Activated CD4-positive, alpha-beta T cell treated with anti-CD3 and anti-CD28 coated beads, Interleukin-10, Interleukin-2, amounts not matched to agents 100 ng/mL and 50 ng/mL, durations not matched to agents 16 hours and 8 hours (primary cell): ENCODE data around the gene URGCP.

Source experiments
- DNase-seq: peaks from one replicate; pipeline ENCODE4 v3.0.0-alpha.2; 2020

Gene URGCP, protein sequence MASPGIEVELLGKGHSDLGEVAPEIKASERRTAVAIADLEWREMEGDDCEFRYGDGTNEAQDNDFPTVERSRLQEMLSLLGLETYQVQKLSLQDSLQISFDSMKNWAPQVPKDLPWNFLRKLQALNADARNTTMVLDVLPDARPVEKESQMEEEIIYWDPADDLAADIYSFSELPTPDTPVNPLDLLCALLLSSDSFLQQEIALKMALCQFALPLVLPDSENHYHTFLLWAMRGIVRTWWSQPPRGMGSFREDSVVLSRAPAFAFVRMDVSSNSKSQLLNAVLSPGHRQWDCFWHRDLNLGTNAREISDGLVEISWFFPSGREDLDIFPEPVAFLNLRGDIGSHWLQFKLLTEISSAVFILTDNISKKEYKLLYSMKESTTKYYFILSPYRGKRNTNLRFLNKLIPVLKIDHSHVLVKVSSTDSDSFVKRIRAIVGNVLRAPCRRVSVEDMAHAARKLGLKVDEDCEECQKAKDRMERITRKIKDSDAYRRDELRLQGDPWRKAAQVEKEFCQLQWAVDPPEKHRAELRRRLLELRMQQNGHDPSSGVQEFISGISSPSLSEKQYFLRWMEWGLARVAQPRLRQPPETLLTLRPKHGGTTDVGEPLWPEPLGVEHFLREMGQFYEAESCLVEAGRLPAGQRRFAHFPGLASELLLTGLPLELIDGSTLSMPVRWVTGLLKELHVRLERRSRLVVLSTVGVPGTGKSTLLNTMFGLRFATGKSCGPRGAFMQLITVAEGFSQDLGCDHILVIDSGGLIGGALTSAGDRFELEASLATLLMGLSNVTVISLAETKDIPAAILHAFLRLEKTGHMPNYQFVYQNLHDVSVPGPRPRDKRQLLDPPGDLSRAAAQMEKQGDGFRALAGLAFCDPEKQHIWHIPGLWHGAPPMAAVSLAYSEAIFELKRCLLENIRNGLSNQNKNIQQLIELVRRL

DNA sequence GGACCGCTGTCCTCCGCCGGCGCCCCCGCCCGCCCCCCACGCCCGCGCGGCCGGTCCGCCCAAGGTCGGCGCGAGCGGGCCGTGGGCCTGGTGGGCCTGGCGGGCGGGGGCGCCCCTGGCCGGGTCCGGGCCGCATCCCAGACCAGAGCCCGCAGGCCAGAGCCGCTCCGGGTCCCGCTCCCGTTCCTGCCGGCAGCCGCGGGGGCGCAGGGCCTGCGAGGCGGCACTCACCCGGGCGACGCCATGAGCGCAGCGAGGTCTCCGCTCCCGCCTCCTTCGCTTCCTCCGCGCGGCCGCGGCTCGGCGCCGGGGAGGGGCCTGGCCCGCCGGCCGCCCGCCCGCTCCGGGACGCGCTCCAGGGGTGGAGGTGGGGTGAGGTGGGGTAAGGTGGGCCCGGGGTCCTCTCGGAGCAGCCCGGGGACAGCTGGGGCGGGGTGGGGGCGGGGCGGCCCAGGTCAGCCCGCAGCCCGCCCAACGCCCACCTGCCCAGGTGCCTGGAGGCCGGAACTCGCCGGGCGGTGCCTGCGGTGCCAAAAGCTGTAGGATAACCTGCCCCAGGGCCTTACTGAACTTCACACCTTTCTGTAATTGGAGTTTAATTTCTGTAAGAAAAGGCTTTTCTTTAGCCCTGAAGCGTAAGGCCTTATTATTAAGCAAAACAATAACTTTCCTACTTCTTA is at the start of gene URGCP:
Gene URGCP, minus strand, starts transcription at position 266 of the 680 bp plus-strand sequence. Its CDS starts 21 bp downstream, at position 245.
- peak; percentile 66 for DNase-seq

DNA sequence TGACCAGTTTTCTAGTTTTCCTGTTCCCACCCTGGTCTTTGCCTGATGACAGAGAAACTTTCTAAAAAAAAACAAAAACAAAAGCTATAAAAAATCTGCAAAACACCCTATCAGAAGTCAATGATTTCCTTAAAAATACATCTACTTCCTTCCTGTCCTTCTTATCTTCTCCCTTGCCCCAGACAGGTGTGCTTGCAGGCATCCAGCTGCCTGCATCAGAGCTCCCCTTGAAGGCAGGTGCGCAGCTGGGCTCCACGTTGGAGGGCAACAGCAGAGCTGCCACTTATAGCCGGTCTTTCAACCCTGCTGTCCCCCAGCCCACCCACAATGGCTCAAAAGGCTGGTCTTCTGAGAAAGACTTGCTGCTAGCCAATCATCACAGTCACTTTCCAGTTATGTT is 49.6 kb upstream of the URGCP start:
- no peak for DNase-seq

DNA sequence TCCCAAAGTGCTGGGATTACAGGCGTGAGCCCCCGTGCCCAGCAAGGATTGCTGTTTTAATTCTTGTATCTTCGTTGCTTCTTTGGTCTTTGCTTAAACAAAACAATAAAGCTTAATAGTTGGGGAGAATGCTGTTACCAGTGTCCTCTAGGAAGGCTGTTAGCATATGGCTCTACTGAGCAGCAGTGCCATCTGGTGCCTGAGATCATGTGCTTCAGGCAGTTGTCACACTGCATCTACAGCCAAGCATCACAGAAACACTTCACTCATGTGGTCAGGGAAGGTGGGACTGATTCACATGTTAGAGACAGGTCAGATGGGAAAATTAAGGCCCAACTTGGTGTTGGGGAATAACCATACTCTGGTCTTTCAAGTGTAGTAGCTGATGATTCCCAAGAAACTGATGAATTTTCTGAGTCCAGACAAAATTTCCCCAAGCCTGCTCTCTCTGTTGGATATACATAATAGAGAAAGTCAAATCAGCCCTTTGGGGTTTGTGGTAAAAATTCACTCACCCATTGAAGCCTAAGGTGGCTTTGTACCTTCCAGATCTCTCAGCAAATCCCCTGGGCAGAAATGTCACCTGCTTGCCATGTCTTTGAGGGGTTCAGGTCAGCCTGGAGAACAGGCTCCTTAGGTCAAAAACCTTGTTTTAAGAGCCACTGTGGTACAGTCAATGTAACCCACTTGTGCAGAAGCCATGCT is 48.3 kb upstream of the URGCP start:
- DNase-seq = peak; percentile 22

DNA sequence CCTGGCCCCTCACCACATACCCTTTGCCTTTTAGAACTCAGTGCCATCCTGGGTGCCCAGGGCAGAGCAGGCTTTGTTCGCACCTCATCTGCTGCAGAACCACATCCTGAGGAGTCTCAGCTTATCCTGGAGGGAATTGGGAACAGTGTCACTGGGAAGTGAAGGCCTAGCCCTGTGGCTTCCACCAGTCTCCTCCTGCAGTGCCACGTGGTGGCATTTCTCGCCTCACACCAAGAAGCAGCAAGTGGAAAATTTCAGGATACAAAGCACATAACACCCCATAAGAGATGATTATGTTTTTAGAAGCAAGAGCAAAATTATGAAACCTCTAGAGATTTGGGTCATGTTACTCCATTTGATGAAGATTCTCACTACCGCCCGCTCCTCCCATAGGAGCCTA is 46.7 kb upstream of the URGCP start:
- no peak for DNase-seq

DNA sequence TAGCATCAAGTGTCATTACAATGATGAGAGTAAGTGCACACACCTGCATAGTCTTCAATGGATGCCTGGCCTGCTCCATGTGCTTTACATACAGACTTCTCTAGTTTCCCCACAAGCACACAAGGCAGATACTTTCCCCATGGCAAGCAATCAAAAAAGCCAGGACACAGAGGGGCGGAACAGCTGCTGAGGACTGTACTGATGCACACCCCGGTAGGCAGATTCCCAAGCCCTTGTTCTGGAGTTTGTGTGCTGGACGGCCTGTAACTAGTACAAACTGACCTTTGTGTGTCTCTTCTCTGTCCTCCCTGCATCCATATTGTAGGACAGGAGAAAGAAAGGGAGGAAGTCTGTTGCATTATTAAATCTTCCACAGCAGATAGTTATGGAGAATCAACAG is 45.6 kb upstream of the URGCP start:
- DNase-seq = no peak

DNA sequence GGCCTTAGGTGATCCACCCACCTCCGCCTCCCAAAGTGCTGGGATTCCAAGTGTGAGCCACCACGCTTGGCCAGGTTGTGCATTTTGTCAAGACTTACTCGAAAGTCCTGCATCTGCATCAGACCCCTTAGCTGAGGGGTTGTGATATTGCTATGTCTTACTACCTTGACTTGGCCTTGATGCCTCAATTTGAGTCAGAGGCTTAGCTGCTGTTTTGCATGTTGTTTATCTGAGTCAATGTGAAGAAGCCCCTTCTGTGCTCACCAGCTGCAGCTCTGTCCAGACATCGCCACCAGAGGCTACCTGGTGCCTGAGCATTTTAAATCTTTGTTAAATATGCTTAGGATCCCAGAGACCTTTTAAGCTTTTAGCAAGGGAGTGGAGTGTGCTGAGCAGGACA is 37.9 kb upstream of the URGCP start:
- DNase-seq = no peak

DNA sequence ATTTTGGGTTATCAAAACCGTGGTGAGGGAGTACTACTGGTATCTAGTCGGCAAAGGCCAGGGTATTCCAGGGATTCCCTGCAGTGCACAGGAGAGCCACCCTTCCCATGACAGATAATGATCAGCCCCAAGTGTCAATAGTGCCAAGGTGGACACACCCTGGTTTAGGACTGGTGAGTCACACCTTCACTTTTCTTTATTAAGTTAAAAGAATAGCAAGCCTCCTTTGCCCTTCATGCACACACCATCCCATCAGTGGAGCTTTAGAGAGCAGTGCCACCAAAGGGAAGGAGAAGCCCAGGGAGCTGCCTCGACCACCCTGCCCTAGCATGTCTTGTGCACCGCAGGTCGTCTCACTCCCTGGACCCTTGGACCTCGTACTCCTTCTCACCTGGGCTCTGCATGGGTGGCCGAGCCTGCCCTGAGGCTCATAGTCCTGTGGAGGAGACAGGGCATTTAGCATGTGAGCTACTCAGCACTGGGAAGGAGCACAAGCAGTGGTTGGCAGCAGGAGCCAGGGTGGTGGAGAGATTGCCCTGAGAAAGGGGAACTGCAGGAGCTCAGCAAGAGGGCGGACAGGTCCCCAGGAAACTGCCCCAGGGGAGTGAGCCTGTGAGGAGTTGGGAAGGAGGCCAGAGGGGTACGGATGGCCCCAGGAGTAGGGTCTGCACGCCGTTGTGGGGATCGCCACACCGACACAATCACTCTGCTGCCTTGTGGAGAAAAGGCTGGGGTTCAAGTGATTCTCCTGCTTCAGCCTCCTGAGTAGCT is 37.2 kb upstream of the URGCP start:
- DNase-seq = no peak

DNA sequence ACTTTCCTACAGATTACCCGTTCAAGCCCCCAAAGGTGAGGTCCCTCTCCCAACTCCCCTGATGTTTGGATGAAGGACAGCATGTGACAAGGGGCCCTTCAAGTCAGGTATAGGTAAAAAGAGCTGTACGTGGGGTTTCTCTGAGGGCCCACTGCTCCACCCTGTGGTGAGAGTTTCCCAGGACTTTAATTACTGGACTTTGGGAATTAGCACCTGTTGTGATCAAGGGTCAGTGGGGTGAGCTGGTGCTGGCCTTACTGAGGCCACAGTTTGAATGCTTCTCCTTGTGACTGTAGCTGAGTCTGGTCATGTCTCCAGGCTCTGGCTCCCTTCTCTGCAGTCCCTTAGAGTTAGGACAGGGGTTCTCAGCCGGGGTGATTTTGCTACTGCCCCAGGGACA is 36.6 kb upstream of the URGCP start:
- no peak for DNase-seq

DNA sequence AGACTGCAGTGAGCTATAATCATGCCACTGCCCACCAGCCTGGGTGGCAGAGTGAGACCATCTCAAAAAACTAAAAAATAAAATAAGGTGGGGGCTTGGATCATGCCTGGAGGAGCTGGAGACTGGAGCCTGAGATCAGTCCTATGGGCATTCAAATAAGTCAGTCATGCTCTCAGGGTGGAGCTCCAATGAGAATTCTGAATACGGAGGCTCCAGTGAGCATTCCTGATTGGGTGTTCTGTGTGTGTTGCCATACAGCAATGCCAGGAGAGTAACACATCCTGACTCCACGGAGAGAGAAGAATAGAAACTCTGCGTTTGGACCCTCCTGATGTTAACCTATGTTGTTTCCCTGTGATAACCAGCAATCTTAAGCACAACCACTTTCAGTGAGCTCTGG is 35.9 kb upstream of the URGCP start:
- no peak for DNase-seq

DNA sequence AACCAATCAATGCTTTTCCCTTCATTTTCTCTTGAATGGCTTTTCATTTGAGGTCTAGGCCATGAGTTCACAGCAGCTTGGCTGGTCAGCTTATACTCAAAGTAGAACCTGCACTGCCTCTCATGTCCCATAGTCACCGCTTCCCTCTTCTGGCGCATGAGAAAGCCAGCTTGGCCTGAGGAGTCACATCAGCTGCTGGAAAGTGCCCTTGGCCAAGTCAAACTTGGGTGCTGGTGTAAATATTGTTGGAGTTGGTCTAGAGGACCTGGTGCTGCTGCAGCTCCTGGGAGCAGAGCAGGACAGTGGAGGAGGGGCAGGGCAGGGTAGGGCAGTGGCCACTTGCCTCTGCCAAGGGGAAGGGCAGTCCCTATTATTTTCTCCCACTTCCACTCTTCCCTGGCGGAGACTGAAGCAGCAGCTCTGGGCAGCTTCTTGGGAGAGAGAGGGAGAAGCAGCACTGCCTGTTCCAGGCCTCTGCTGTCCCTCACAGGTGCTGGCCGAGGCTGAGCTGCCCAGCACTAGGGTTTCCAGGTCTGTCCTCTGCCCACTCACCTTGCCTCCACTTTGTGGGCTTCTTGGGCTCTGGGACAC is 32.6 kb upstream of the URGCP start:
- DNase-seq = no peak

DNA sequence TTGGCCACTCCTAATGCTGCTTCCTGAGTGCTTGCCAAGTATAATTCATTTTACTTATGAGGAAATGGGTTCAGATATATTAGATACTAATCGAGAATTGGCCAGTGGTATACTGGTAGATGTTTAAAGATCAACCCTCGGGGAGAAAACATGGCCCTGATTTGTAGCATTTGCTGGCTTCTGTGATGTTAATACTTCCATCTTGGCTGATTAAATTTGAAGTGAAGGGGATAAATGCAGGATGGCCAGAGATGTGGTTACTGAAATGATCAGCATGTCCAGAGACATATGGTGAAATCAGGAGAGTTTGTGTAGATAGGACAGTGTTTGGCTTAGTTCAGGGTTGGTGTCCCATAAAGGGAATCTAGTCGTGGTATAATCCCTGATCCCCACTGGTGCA is 31.0 kb upstream of the URGCP start:
- DNase-seq = no peak

DNA sequence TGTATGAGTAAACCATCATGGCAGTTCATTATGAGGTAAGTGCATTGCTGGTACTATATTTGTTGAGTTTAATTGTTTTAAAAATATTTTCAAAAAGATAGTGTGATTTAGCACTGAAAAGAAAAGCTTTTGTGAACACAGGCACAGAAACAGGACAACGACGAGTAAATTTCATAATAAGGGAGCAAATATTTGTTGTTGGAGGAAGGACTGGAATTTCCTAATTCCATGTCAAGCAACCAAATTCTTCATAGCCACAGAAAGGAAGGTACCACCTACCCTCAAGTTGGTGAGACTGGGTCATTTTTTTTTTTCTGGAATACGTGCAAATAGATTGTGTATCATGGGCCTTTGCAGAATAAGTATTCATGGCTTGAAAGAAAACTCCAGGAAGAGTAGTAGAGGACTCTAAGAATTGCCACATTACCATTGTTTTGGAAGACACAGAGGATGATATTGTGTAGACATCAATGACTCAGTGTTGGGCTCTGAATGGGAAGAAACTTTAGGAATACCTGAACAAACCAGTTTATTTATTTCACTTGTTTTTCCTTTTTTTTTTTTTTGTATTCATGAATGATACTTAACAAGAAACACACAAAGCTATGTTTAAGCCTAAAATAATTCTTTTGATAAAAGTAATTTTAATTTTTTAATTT is 27.6 kb upstream of the URGCP start:
- no peak for DNase-seq

DNA sequence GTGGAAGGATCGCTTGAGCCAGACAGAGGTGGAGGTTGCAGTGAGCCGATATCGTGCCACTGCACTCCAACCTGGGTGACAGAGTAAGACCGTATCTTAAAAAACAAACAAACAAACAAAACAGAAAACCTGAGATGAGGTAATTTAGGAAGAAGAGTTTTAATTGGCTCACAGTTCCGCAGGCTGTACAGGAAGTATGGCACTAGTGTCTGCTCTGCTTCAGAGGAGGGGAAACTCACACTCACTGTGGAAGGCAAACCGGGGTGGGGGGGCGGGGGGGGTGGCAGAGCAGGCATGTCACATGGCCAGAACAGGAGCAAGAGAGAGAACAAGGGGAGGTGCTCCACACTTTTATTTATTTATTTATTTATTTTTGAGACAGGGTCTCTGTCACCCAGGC is 24.9 kb upstream of the URGCP start:
- DNase-seq = no peak

DNA sequence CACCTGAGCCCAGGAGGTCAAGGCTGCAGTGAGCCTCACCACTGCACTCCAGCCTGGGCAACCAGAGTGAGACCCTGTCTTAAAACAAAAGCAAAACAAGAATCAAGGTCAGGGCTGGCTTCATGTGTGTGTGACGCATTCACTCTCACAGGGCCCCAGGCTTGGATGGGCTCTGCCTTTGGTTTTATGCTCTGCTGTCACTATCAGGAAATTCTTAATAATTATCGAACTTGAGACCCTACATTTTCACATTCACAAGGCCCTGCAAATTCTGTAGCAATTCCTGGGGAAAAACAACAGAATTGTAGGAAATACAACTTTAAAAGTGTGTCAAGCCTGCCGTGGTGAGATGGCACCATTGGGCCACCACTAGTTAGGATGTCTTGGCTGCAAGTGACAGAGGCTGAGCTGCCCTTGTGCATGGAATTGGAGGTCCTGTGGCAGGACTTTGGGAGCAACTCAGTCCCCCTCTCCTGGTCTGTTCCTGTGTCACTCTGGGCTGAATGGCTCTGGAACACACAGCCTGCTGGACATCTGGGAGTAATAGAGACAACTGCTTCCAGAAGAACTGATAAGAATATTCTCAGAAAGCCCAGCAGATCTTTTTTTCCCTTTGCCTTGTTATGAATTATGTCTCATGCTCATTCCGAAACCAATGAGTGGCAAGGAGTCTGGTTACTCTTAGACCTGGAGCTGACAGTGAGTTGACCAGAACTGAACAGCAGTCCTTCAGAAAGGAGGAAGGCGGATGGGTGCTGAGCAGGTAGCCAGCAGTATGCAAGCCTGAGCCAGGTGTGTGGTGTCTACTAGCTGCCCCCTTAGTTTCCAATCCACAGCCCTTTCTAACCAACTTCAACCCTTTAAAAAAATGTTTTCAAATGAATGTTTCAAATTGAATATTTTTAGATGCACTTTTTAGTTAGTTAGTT is 23.4 kb upstream of the URGCP start:
- no peak for DNase-seq

DNA sequence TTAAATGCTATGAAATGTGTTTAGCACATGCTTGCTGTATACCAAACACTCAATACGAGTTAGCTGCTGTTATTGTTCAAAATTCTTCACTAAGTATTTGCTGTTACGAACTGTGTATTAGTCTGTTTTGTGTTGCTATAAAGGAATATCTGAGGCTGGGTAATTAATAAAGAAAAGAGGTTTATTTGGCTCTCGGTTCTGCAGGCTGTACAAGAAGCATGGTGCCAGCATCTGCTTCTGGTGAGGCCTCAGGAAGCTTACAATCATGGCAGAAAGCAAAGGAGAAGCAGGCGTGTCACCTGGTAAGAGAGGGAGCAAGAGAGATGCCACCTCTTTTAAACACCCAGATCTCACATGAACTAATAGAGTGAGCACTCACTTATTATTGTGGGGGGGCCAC is 21.4 kb upstream of the URGCP start:
- DNase-seq = no peak

DNA sequence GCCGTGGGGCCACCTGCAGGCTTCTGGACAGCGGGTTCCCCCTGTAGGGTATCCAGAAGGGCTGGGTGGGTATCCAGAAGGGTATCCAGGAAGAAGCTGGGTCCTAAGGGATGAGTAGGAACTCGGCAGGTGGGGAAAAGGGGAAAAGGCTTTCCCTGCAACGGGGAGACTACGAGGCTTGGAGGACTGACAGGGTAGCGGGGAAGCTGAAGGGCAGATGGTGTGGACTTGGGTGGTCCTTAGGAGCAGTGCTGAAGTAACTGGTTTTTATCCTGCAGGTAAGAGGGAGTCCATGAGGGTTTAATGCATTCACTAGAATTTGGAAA is 20.4 kb upstream of the URGCP start:
- DNase-seq = no peak

DNA sequence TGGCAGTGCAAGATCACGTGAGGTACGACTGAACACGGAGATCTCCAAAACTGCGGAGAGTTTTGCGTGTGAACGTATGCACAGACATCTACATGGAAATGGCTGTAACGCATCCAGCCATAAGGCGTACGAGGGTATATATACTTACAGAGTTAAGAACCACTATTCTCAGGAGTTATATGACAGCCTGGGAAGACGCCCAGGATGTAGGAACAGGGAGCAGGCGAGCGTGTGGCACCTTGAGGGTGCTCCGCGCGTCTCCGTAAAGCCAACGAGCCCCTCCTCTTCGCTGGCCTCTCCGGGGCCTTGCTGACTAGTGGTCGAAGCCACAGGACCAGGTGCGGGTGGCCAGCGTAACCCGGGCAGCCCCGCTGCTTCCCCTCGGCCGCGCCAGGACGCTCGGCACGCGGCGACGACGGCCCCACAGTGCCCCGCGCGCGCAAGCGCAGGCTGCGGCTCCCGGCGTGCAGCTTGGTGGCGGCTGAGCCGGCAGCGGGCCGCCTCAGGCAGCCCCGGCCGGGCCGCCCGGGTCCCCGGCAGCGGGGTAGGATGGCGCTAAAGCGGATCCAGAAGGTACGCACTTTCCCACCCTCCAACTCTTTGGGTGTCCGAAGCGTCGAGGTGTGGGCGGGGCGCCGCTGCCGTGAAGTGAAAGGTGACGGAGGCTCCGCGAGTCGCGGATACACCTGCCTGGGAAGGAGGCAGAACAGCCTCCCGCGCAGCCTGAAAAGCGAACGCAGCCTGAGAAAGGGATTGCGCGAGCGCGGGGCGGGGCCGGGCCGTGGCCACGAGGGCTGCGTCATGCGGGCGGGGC is 19.8 kb upstream of the URGCP start, which contains the start of gene UBE2D4:
Gene UBE2D4, plus strand, starts transcription at position 453 of the 814 bp plus-strand sequence. Its CDS starts 97 bp downstream, at position 550.
- peak; percentile 93 for DNase-seq

DNA sequence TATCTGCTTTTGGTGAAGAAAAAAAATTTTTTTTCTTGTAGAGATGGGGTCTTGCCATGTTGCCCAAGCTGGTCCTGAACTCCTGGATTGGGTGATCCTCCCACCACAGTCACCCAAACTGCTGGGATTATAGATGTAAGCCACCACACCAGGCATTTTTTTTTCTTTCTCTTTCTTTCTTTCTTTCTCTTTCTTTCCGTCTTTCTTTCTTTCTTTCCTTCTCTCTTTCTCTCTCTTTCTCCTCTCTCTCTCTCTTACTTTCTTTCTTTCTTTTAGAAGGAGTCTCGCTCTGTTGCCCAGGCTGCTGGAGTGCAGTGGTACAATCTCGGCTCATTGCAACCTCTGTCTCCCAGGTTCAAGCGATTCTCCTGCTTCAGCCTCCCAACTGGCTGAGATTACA is 16.3 kb upstream of the URGCP start:
- DNase-seq = no peak

DNA sequence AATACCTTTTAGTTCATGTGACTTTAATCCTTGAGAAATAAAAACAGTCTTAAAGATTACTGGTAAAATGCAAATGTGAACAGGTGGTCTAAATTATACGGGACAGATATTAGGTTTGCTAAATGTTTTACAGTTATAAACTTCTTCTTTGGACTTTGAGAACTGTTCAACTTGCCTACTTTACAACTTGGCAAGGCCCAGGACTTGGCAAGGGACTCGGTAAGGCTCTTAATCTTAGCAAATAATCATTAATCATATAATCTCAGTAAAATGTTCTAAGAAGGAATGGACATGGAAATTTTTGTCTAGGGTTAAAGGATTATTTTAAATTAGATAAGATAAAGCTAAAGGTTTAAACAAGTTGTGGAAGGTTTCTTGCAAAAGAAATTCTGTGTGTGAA is 15.0 kb upstream of the URGCP start:
- no peak for DNase-seq
